ENCODE data around the gene DUS3L.

DUS3L gene

DNA sequence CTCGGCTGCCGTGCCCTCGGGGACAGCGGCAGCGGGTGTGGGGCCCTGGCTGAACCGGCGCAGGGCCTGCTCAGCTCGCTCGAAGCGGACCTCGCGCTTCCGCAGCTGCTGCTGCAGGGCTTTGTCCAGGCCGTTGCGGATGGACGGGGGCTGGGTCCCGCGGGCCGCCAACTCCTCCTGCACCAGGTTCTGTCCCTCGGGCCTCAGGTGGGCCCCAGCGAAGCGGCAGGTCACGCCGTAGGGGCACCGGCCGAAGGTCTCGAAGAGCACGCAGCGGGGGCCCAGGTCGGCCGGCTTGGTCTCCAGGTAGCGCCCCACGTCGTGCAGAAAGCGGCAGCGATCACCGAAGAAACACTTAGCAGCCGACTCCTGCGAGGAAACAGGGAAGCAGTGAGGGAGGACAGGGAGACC is 1.6 kb downstream of the DUS3L start:
- H3K4me3 ChIP-seq (ENCODE audit: low read depth, low read length): no peak overlapping the region
- TF ChIP-seq, protein P1, sequence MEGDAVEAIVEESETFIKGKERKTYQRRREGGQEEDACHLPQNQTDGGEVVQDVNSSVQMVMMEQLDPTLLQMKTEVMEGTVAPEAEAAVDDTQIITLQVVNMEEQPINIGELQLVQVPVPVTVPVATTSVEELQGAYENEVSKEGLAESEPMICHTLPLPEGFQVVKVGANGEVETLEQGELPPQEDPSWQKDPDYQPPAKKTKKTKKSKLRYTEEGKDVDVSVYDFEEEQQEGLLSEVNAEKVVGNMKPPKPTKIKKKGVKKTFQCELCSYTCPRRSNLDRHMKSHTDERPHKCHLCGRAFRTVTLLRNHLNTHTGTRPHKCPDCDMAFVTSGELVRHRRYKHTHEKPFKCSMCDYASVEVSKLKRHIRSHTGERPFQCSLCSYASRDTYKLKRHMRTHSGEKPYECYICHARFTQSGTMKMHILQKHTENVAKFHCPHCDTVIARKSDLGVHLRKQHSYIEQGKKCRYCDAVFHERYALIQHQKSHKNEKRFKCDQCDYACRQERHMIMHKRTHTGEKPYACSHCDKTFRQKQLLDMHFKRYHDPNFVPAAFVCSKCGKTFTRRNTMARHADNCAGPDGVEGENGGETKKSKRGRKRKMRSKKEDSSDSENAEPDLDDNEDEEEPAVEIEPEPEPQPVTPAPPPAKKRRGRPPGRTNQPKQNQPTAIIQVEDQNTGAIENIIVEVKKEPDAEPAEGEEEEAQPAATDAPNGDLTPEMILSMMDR (IDR thresholded peaks at IDR 0.05; ENCODE audit: low read depth, low read length, missing control alignments): no peak
- no peak for DNase-seq (ENCODE audit: low read depth)
- in situ Hi-C loops (cut with HindIII; ENCODE audit: low sequenced_read_pairs): no loop called here

GRCh38 chr19:5788422-5788821 is 2.5 kb downstream of the DUS3L start:
- TF ChIP-seq, protein P1 (IDR thresholded peaks at IDR 0.05; ENCODE audit: low read depth, low read length, missing control alignments): no peak
- in situ Hi-C loops (cut with HindIII; ENCODE audit: low sequenced_read_pairs): no loop called here

GRCh38 chr19:5787409-5788182 is 3.4 kb downstream of the DUS3L start:
- TF ChIP-seq, protein P1 (IDR thresholded peaks at IDR 0.05; ENCODE audit: low read depth, low read length, missing control alignments): no peak
- no peak overlapping the region for H3K4me3 ChIP-seq (ENCODE audit: low read depth, low read length)
- no peak for DNase-seq (ENCODE audit: low read depth)
- in situ Hi-C loops (cut with HindIII; ENCODE audit: low sequenced_read_pairs): no loop called here

More at GRCh38 chr19:5788422-5788821, 2.5 kb downstream of the DUS3L start:
- no peak overlapping the region for H3K4me3 ChIP-seq (ENCODE audit: low read depth, low read length)
- DNase-seq (ENCODE audit: low read depth): no peak

DNA sequence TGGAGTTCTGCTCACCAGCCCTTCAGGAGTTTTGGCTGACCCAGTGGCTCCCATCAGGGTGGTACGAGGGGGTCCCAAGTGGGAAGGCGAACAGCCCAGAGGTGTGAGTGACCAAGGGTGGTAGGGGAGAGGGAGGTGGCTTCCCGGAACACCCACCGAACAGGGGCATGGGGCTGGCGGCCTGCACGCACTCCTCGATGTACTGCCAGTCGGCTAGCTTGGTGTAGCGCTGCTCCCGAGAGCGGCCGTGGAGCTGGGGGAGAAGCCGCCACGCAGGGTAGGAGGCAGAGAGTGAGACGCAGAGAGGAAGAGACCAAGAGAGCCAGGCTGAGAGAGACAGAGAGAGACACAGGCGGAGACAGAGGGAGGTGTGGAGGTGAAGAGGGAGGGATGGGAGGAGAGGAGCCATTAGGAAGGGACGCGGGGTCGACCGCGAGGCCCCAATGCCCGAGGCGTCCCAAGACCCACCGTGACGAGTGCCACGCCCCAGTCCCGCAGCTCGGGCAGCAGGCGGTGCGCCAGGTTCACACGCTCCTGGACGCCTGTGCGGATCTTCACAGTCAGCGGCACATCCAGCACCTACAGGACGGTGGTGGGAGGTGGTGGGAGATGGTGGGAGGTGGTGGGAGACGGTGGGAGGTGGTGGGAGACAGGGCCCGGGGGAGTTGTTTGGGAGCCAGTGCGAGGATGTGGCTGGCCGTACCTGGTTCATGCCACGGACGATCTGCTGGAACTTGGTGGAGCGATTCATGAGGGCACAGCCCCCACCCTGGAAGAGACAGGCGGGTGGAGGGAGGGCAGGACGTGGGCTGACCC is 4.2 kb downstream of the DUS3L start:
- TF ChIP-seq, protein P1 (IDR thresholded peaks at IDR 0.05; ENCODE audit: low read depth, low read length, missing control alignments): no peak
- no peak for DNase-seq (ENCODE audit: low read depth)
- in situ Hi-C loops (cut with HindIII; ENCODE audit: low sequenced_read_pairs): no loop called here
- no peak overlapping the region for H3K4me3 ChIP-seq (ENCODE audit: low read depth, low read length)

DNA sequence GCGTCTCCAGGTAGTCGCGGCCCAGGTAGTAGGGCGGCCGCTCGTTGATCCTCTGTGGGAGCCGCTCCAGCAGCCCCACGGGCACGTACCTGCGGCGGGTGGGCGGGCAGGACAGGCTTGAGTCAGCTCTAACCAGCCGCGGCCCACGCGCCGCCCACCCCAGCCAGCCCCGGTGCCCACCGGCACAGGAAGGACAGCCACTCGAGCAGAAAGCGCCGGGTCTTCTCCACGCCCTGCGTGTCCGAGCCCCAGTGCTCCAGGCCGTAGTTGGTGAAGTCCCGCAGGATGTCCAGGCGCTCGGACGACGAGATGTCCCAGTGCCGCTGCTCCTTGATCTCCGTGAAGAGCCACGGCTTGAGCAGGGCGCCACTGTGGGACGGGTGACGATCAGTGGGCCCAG is 5.5 kb downstream of the DUS3L start:
- H3K4me3 ChIP-seq (ENCODE audit: low read depth, low read length): no peak overlapping the region
- TF ChIP-seq, protein P1 (IDR thresholded peaks at IDR 0.05; ENCODE audit: low read depth, low read length, missing control alignments): no peak
- DNase-seq (ENCODE audit: low read depth): no peak
- in situ Hi-C loops (cut with HindIII; ENCODE audit: low sequenced_read_pairs): no loop called here

GRCh38 chr19:5784581-5785147 is 6.3 kb downstream of the DUS3L start, which contains the start of gene PRR22:
Gene PRR22 (minus strand): TSS chr19:5784746. CDS start chr19:5784660, 86 bp downstream.
- in situ Hi-C loops (cut with HindIII; ENCODE audit: low sequenced_read_pairs): no loop called here
- TF ChIP-seq, protein P1 (IDR thresholded peaks at IDR 0.05; ENCODE audit: low read depth, low read length, missing control alignments): no peak
- DNase-seq (ENCODE audit: low read depth): no peak
- no peak within 1 kb of the TSS for H3K4me3 ChIP-seq (ENCODE audit: low read depth, low read length)

Measured in astrocyte of the cerebellum (primary cell).